Left forelimb (tissue), 1 donor: ENCODE data around the gene GRM8.

Experiments
- DNase-seq: peaks from one replicate; pipeline ENCODE4 v3.0.0-alpha.2; 2018; ENCODE audit warnings: low spot score

GRM8 gene

GRCh38 chr7:126511046-126511445 is 741.7 kb downstream of the GRM8 start:
- no peak for DNase-seq

- no peak for DNase-seq
Observed at GRCh38 chr7:126501617-126502016, 751.1 kb downstream of the GRM8 start.

- no peak for DNase-seq
Observed at GRCh38 chr7:126499481-126499880, 753.3 kb downstream of the GRM8 start.

DNA sequence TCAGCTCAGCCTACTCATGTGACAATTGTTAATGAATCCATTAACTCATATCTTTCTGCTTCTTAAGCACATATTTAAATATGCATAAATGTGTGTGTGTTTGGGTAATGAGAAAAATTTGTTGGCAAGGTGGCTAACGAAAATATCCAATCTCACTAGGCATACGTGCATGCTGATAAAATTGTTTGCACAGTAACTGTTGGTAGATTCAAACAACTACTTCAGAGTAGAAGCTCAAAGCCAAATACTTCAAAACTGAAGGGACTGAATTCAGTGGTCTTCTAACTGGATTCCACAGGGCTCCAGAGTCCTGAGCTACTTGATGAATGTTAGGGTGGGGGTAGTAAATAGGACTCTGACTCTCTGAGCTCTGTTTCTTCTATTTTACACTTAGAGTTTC is 757.0 kb downstream of the GRM8 start:
- no peak for DNase-seq

GRCh38 chr7:126495001-126495400 is 757.7 kb downstream of the GRM8 start:
- no peak for DNase-seq

- DNase-seq: no peak
Observed at GRCh38 chr7:126493801-126494200, 758.9 kb downstream of the GRM8 start.

DNA sequence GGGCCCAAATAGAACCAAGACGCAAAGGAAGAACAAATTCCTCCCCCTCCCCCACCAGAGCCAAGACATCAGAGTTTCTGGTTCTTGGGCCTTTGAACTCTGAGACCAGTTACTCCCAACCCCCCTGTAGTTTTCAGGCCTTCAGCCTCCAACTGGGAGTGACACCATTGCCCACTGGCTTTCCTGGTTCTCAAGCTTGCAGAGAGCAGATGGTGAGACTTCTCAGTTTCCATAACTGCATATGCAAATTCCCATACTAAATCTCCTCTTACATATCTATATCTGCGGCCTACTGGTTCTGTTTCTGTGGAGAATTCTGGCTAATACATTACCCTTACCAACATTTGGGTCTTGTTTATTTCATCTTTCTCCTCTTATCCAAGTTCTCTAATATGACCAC is 762.9 kb downstream of the GRM8 start:
- no peak for DNase-seq

DNA sequence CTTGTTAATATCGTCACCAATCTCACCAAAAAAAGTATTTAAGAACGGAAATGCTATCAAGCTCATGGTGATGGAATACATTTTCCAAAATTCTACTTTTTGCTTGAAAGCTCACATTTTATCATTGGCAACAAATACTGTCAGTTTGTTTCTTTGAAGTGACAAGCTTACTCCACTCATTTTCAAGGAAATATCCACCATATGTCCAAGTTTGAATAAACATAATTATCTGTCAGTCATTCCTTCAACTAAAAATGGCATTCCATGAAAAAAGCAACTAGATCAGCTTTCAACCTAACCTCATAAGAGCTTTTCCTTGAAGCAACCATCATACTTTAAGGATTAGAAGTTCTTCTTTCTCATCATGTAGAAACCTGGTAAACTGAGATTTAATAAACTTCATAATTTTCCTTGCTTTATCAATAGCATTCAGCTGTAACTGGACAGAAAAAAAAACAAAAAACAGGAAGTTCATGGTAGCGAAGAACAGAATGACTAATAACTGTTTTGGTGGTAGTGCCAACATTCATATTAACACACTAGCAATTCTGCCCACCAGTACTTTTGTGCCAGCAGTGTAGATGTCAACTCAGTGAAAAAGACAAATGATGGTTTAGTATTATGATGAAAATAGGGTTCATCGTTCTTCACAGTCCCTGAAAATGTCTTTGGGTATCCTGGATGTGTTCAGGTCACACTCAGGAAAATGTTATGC is 764.9 kb downstream of the GRM8 start:
- no peak for DNase-seq

- no peak for DNase-seq
Observed at GRCh38 chr7:126486806-126487205, 765.9 kb downstream of the GRM8 start.

GRCh38 chr7:126485791-126486190 is 767.0 kb downstream of the GRM8 start:
- no peak for DNase-seq

DNA sequence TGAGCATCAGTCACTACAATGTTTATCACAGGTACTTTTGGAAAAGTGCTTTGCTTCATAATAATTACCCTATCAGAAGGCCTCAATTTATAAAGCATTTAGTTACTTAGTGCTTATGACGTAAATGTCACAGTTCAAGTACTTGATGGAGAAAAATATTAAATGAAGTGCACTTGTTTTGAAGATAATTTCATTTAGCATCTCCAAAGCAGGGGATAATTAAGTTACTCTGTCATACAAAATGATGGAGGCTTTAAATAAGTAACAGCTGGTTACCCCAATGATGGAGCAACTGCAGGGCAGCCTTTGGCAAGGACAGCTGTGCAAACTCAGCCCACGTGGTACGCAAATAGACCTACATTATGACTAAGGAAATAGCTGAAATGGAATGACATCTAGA is 768.8 kb downstream of the GRM8 start:
- no peak for DNase-seq

- no peak for DNase-seq
Observed at GRCh38 chr7:126472825-126473224, 779.9 kb downstream of the GRM8 start.

DNA sequence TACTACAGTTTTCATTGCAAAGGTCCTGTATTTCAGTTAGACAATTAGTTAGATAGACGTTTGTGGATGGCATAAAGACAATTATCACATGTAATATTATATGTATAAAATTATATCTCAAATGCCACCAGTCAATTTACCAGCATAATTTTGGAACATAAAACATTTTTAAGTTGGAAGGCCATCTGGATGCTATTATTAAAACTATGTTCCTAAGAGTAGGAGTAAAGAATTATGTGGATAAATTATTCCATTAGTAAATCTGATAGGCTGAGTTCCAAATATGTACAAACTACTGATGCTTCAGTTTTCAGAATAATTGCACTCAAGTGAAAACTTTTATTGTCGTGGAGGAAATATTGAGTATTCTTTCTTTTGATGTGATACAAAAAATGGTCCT is 790.3 kb downstream of the GRM8 start:
- no peak for DNase-seq

- no peak for DNase-seq
Observed at GRCh38 chr7:126460664-126461063, 792.1 kb downstream of the GRM8 start.

DNA sequence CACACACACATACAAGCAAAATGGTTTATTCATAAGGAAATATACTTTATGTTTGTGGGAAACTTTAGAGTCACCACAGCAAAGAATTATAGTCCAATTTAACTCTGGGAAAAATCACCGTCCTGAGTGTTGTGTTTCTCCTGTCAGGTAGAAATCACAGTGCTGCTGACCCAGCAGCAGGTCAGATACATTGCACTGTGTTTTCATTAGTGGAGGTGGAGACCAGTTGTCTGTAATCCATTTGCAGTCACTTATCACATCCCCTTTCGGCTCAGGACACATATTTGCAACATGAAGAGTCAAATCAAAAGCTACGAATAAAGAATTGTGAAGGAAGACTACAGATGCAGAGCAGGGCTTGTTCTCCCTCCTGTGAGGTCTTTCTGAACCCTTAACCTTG is 799.6 kb downstream of the GRM8 start:
- DNase-seq: no peak

GRCh38 chr7:126450269-126450671 is 802.5 kb downstream of the GRM8 start:
- DNase-seq: no peak

DNA sequence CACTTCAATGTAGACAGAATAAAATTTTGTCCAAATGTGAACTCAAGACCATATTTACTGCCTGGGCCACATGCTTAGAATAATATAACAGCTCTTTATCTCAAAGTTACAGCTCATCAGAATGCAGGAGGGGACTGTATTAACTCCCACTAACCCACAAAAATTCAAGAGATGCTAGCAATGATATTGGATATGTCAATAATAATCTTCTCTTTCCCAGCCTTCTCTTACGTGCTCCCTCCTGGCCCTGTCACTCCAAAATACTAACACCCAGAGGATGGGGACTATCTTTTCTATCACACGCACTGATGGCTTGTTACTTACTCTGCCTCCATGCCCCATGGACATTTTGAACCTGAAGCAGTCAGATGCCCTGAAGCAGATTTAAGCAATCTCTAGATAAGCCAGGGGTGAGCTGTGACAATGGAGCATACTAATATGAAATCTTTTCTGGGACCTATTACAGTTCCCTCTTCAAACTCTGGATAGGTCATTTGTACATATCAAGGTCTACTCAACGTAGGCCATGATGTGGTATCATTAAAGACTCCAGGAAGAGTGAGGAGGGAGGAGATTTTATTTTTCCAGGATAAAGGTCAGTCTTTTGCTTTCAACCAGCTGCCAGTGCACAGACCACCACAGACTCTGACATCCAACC is 803.0 kb downstream of the GRM8 start:
- DNase-seq: no peak

GRCh38 chr7:126447984-126448383 is 804.8 kb downstream of the GRM8 start:
- DNase-seq: no peak

GRCh38 chr7:126445991-126446390 is 806.8 kb downstream of the GRM8 start:
- DNase-seq: no peak

GRCh38 chr7:126443951-126444350 is 808.8 kb downstream of the GRM8 start:
- no peak for DNase-seq

DNA sequence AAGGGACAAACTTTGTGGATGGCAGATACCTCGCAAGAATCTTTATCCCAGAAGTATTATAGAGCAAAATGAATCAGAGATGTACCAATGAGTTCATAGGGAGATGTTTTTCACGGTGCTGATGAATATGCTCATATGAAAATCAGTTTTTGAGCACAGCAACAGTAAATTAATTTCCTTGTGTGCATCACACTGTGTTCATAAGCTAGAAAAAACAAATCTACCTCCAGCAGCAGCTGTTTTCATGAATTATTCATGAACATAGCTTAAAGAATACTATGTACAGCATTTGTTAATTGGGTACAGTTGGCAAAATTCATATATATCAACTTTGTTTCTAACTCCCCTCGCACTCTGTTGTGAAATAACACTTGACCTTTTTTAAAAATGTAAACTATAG is 809.8 kb downstream of the GRM8 start:
- DNase-seq: no peak

DNA sequence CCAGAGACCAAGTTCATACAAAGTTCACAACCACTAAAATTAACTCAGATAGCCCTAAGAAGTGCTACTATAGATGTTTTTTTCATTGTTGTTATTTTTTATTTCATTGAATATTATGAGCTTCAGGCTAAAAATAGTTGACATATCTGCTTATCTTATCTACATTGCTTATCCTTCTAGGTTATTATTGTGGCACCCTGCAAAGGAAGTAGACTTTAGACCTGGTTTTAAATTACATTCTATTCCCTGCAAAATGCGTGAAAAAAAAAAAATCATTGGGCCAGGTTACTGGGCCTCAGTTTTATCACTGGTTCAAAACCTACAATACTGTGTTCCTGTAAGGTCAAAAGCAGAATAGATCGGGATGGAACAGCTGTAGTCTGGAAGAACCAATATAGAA is 811.0 kb downstream of the GRM8 start:
- DNase-seq: no peak

GRCh38 chr7:126440542-126440941 is 812.2 kb downstream of the GRM8 start:
- no peak for DNase-seq
